Neutrophil (primary cell): ENCODE results near the gene GLRX3.

Source experiments
- H3K27ac ChIP-seq: fragments of 200-600 bp; sonication (generic); 2 replicates; pipeline ENCODE4 v1.5.1; 2016; ENCODE audit warnings: mild to moderate bottlenecking, moderate library complexity
- H3K27me3 ChIP-seq: fragments of 200-600 bp; sonication (generic); 2 replicates; pipeline ENCODE4 v1.6.0; 2016; ENCODE audit warnings: mild to moderate bottlenecking
- H3K36me3 ChIP-seq: fragments of 200-600 bp; sonication (generic); 2 replicates; pipeline ENCODE4 v1.5.1; 2017
- H3K4me1 ChIP-seq, 2 experiments: fragments of 200-600 bp in 1 of 2; sonication (generic) in 1 of 2; 1 replicate in 1 of 2; 2 replicates in 1 of 2; pipeline versions ENCODE4 v1.5.1 to v1.6.1; 2013 to 2016; ENCODE audit warnings: low read depth in 1 of 2, low read length in 1 of 2, mild to moderate bottlenecking in 1 of 2, moderate library complexity in 1 of 2; ENCODE audit not compliant: control insufficient read depth in 1 of 2, insufficient read depth in 1 of 2
- H3K4me3 ChIP-seq, 2 experiments: fragments of 200-600 bp in 1 of 2; sonication (generic) in 1 of 2; 1 replicate in 1 of 2; 2 replicates in 1 of 2; pipeline ENCODE4 v1.5.1; 2013 to 2016; ENCODE audit warnings: low read depth in 1 of 2, low read length in 1 of 2, mild to moderate bottlenecking in 1 of 2, moderate library complexity in 1 of 2
- H3K9me3 ChIP-seq: fragments of 200-600 bp; sonication (generic); 2 replicates; pipeline ENCODE4 v1.5.1; 2016
- CTCF ChIP-seq: fragments of 200-600 bp; sonication (generic); IDR thresholded peaks from 2 replicates; pipeline ENCODE4 v1.5.1; 2016; ENCODE audit warnings: antibody characterized with exemption

The GLRX3 gene

GRCh38 chr10:130174328-130174727 lies 38.1 kb downstream of the GLRX3 start:
- H3K27me3 ChIP-seq = no peaks in the 10 kb centered on the region
- H3K27ac ChIP-seq = no peak overlapping the region
- no peaks in the 10 kb centered on the region for H3K4me1 ChIP-seq
- no peak for TF ChIP-seq CTCF
- H3K9me3 ChIP-seq = no peaks in the 10 kb centered on the region
- H3K36me3 ChIP-seq = peaks cover 26% of the 10 kb centered on the region
- H3K4me3 ChIP-seq = no peak overlapping the region

- H3K4me1 ChIP-seq = no peaks in the 10 kb centered on the region
- H3K36me3 ChIP-seq = peaks cover 28% of the 10 kb centered on the region
- H3K27ac ChIP-seq = no peak overlapping the region
- no peak overlapping the region for H3K4me3 ChIP-seq
- H3K27me3 ChIP-seq = no peaks in the 10 kb centered on the region
- no peak for TF ChIP-seq CTCF
- H3K9me3 ChIP-seq = no peaks in the 10 kb centered on the region
Measured at GRCh38 chr10:130175074-130175473, 38.9 kb downstream of the GLRX3 start.

- H3K27me3 ChIP-seq = no peaks in the 10 kb centered on the region
- peaks cover 45% of the 10 kb centered on the region for H3K36me3 ChIP-seq
- no peaks in the 10 kb centered on the region for H3K9me3 ChIP-seq
- no peak for TF ChIP-seq CTCF
- H3K4me3 ChIP-seq = no peak overlapping the region
- no peak overlapping the region for H3K27ac ChIP-seq
- no peaks in the 10 kb centered on the region for H3K4me1 ChIP-seq
Measured at GRCh38 chr10:130177250-130177649, 41.1 kb downstream of the GLRX3 start.

GRCh38 chr10:130179640-130180039 lies 43.4 kb downstream of the GLRX3 start:
- TF ChIP-seq CTCF = no peak
- H3K27ac ChIP-seq = no peak overlapping the region
- H3K27me3 ChIP-seq = no peaks in the 10 kb centered on the region
- peaks cover 64% of the 10 kb centered on the region for H3K36me3 ChIP-seq
- H3K9me3 ChIP-seq = no peaks in the 10 kb centered on the region
- H3K4me3 ChIP-seq = no peak overlapping the region
- no peaks in the 10 kb centered on the region for H3K4me1 ChIP-seq

GRCh38 chr10:130180416-130180815 lies 44.2 kb downstream of the GLRX3 start:
- no peaks in the 10 kb centered on the region for H3K27me3 ChIP-seq
- TF ChIP-seq CTCF = no peak
- peaks cover 57% of the 10 kb centered on the region for H3K36me3 ChIP-seq
- H3K27ac ChIP-seq = no peak overlapping the region
- no peaks in the 10 kb centered on the region for H3K4me1 ChIP-seq
- no peaks in the 10 kb centered on the region for H3K9me3 ChIP-seq
- no peak overlapping the region for H3K4me3 ChIP-seq

- Histone ChIP-seq H3K27ac (no peak overlapping the region), H3K9me3 (no peaks in the 10 kb centered on the region), H3K4me1 (no peaks in the 10 kb centered on the region), H3K36me3 (peaks cover 53% of the 10 kb centered on the region), H3K4me3 (no peak overlapping the region), H3K27me3 (no peaks in the 10 kb centered on the region)
- TF ChIP-seq CTCF = no peak
Measured at GRCh38 chr10:130181858-130182257, 45.7 kb downstream of the GLRX3 start.
